Esophagus mucosa (tissue), 1 donor: ENCODE measurements around the gene MAP7D2. TPM values are rescaled to one million over a fixed set of nuclear protein-coding genes. Genes with fewer than 3 reads are reported as not detected.
"Not testable (repeated sequence)": the region's sequence is repeated elsewhere in the genome, so short reads cannot be mapped to it uniquely, and the experiment has no call there.

Experiments
- ATAC-seq: fragments of 200-7000 bp; cut with Tn5 transposase; one replicate; pipeline ENCODE4 v1.9.1; 2020
- total RNA-seq: library from RNA; stranded (reverse); gene quantifications from one replicate; pipeline ENCODE4 v1.2.4, GENCODE V29; 2023
- donor health status: DM: yes; HTN: yes; CAD: no.

The MAP7D2 gene
- 0.56 TPM for total RNA-seq

GRCh38 chrX:20116577-20117240, at the start of gene MAP7D2:
TSS of gene MAP7D2 (minus strand) at chrX:20116907. CDS start at chrX:20116879, 28 bp downstream.
- peak; percentile 15 for ATAC-seq

- not testable (repeated sequence) for ATAC-seq
These were observed 45.8 kb upstream of the MAP7D2 start for GRCh38 chrX:20162516-20162915.

GRCh38 chrX:20159797-20160385, 43.2 kb upstream of the MAP7D2 start:
- no peak for ATAC-seq

GRCh38 chrX:20151689-20152088, 35.0 kb upstream of the MAP7D2 start:
- ATAC-seq: no peak

GRCh38 chrX:20149326-20149725, 32.6 kb upstream of the MAP7D2 start:
- ATAC-seq: no peak

- ATAC-seq: no peak
These were observed 30.9 kb upstream of the MAP7D2 start for GRCh38 chrX:20147561-20147960.

- no peak for ATAC-seq
These were observed 27.8 kb upstream of the MAP7D2 start for GRCh38 chrX:20144491-20144890.

GRCh38 chrX:20143561-20143960, 26.9 kb upstream of the MAP7D2 start:
- no peak for ATAC-seq

- ATAC-seq: no peak
These were observed 26.4 kb upstream of the MAP7D2 start for GRCh38 chrX:20143111-20143510.

- ATAC-seq: peak; percentile 100
These were observed 24.8 kb upstream of the MAP7D2 start, which contains the start of gene EIF1AX for GRCh38 chrX:20141281-20142220. TSS of gene EIF1AX (minus strand) at chrX:20141838. CDS start at chrX:20141640, 198 bp downstream.

- no peak for ATAC-seq
These were observed 23.7 kb upstream of the MAP7D2 start for GRCh38 chrX:20140420-20140819.

GRCh38 chrX:20139966-20140365, 23.3 kb upstream of the MAP7D2 start:
- peak; percentile 36 for ATAC-seq

- no peak for ATAC-seq
These were observed 19.2 kb upstream of the MAP7D2 start for GRCh38 chrX:20135944-20136343.

GRCh38 chrX:20132666-20133065, 16.0 kb upstream of the MAP7D2 start:
- ATAC-seq: no peak

GRCh38 chrX:20130357-20130756, 13.7 kb upstream of the MAP7D2 start:
- ATAC-seq: no peak

GRCh38 chrX:20129547-20129946, 12.8 kb upstream of the MAP7D2 start:
- no peak for ATAC-seq

GRCh38 chrX:20128670-20129069, 12.0 kb upstream of the MAP7D2 start:
- ATAC-seq: no peak

- ATAC-seq: peak; percentile 48
These were observed 10.7 kb upstream of the MAP7D2 start for GRCh38 chrX:20127440-20127839.

- ATAC-seq: not testable (repeated sequence)
These were observed 10.1 kb upstream of the MAP7D2 start for GRCh38 chrX:20126833-20127232.

GRCh38 chrX:20124964-20125363, 8.3 kb upstream of the MAP7D2 start:
- no peak for ATAC-seq

GRCh38 chrX:20118065-20118824, 1.5 kb upstream of the MAP7D2 start:
- peak; percentile 18 for ATAC-seq

GRCh38 chrX:20116087-20116576, 575 bp downstream of the MAP7D2 start:
- ATAC-seq: no peak
